HG03097 (cell line): ENCODE data around the gene SEC16A.

Experiments used
- ATAC-seq: cut with Tn5 transposase; IDR thresholded peaks from one replicate; pipeline ENCODE4 v1.9.1; 2021; ENCODE audit not compliant: unreplicated experiment, low FRiP score

SEC16A gene

DNA sequence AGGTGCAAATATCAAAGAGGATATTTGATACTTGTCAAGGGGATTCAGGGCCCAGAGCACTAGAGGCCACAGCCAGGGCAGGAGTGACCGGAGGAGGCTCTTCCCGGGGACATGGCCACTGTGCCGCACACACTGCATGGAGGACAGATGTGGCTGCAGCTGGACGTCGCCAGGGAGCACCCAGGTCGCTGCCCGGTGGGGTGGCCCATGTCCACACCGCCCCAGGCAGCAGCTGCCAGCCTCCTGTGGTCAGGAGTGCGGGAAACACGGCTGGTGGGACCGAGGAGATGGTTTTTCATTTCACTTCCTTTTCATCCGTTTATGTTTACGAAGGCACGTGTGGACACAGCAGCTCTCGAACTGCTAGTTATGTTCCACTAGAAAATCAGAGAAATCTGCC, 15.1 kb downstream of the SEC16A start:
- no peak for ATAC-seq

DNA sequence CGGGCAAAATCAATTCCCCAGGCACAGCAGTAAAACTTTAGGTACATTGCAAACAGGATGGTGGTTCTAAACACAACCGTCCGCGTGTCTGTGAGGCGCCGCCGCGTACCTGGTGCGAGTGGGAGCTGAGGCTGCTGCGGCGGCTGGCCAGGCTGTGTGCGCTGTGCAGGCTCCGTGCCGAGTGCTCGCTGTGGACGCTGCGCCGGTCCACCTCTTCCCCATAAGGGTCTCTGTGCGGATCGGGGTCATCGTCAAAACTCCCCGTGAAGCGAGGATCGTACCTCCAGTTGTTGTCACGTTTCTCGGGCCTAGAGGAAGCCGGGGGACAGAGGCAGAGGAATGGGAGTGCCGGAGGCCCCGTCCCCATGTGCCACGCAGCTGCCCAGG, 16.7 kb downstream of the SEC16A start:
- ATAC-seq, result no peak

DNA sequence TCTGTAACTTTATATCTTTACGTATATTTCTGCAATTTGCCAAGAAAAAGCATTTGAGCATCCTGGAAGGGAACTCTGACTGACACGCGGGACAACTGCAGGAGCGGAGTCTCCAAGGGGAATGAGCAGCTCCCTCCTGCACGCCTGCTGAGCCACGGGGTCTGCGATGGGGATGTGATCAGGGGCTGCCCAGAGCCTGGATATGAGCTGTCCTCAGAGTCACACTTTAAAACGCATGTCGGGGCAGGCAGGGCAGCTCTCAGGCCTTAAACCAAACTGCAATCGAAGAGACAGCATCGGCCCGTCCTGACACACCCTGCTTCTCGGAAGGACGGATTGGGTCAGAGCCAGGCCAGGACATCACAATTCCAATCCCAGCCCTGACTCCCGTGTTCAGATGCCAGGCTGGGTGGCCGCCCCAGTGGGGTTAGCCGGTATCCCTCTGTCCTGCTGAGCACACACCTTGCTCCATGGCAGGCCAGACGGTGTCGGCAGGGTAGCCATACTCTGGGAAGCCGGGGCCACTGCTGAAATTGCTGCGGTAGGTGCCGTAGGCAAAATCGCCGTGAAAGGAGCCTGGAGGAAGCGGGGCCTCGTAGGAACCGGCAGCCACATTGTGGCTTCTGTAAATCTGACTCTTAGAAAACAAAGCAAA, 17.2 kb downstream of the SEC16A start:
- no peak for ATAC-seq

DNA sequence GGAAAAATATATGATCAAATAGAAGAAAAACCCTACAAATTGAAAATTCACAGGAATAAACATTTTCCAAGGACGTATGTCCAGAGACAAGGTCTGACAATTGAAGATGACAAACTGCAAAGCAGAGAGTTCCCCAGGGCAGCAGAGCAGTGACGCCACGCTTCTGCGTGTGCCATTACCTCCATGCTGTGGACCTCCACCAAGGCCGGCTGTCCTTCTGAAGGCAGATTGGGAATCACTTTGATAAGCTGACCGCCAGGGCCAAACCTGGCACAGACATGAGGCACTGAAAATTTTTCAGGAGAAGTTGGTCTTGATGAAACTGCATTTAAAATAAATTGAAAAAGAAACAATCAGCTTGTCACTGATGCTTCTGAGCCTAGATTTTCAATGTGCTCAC, 18.6 kb downstream of the SEC16A start:
- no peak for ATAC-seq

DNA sequence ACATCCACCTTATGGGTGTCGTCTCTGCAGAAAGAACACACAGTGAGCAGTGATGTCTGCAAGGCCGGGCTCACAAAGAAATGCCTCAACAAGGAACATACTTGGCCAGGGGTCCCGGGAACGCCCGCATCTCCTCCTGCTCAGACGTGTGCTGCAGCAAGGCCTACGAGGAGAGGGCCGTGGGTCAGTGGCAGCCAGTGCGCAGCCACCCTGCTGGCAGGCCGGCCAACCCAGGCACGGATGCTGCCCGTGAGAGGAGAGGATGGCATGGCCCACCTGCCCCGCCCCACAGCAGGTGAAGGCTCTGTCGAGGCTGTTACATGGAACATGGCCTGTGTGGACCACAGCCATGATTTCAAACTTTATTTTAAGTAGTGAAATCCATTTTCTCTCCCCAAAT, 19.3 kb downstream of the SEC16A start:
- no peak for ATAC-seq

DNA sequence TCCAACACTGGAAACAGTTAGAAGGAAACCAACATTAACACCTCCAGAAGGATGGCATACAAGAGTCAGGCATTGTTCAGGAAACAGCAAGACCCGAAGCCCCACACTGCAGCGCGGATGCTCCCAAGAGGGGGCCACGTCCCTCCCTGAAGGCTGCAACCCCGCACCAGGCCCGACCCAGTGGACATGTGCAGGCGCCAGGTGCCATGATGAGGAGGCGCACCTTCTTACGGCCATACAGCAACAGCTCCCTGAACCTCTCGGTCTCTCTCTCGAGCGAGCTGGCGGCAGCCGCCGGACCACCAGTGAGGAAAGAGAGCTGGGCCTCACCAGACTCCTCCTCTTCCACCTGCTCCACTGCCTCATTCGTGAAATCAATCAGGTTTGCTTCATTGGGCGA, 20.2 kb downstream of the SEC16A start:
- no peak for ATAC-seq

DNA sequence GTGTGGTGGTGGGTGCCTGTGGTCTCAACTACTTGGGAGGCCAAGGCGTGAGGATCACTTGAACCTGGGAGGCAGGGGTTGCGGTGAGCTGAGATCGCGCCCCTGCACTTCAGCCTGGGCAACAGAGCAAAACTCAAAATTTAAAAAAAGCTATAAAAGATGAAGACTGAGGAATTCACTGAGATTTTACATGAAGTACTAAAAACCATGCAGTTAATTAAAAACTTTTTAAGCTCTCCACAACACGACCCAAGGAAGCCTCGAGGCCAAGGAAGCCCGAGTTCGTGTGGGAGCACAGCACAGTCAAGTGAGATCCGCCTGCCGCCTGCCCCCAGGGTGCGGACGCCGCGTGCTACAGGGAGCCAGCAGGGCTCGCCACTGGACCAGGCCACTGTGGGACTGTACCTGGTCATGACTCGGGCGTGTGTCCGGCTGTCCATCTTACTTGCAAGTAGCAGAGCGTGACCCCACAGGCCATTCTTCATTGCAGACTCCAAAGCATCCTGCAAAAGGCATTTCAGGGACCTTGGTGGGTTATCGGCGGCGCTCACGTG, 22.0 kb downstream of the SEC16A start:
- ATAC-seq, result no peak

DNA sequence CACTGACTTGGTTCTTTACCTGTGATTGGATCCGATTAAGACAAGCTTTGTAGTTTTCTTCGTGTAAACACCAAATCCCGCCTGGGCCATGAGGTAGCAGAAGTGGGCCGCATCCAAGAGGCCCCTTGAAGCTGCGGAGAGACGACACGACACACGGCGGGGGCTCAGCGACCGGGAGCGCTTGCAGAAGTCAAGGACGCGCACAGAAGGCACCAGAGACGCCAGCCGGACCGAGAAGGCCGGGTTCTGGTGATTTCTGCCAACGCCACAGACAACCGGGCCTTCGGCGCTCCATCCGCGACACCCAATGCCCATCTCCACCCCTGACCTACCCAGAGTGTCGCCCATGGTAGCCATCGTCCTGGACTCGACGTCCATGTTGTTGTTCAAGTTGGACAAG, 23.4 kb downstream of the SEC16A start:
- no peak for ATAC-seq

DNA sequence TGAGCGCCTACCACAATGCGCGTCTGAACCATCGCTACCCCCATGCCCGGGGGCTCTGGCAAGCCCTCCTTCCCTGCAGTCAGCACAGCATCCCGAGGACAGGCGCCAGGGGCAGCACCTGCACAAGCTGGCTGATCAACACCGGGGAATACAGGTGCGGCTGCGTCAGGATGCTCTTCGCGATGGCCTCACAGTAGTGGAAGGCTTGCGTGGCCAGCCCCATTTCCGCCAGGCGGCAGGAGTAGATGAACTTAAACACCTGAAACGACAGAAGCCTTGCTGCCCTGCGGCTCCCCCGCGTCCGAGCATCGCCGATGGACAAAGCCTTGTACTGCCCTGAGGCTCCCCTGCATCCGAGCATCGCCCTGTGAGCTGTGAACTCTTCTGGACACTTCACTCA, 25.5 kb downstream of the SEC16A start:
- no peak for ATAC-seq

DNA sequence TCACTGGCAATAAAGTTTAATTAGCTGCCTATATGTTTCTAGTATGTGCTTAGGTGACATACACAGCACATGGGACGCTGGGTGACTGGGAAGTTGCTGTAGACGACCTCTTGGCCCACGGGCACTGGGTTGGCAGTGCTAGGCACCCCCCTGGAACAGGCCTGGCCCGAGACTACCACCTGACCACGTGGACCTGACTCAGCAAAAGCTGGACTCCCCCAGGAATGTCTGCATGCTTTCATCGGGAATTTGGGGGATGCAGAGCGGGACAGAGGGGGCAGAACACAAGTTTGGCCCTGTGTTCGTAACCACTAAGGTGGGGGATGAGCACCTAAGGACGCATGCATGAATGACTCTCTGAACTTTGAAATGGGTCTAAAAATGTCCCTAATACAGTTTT, 26.6 kb downstream of the SEC16A start:
- no peak for ATAC-seq

DNA sequence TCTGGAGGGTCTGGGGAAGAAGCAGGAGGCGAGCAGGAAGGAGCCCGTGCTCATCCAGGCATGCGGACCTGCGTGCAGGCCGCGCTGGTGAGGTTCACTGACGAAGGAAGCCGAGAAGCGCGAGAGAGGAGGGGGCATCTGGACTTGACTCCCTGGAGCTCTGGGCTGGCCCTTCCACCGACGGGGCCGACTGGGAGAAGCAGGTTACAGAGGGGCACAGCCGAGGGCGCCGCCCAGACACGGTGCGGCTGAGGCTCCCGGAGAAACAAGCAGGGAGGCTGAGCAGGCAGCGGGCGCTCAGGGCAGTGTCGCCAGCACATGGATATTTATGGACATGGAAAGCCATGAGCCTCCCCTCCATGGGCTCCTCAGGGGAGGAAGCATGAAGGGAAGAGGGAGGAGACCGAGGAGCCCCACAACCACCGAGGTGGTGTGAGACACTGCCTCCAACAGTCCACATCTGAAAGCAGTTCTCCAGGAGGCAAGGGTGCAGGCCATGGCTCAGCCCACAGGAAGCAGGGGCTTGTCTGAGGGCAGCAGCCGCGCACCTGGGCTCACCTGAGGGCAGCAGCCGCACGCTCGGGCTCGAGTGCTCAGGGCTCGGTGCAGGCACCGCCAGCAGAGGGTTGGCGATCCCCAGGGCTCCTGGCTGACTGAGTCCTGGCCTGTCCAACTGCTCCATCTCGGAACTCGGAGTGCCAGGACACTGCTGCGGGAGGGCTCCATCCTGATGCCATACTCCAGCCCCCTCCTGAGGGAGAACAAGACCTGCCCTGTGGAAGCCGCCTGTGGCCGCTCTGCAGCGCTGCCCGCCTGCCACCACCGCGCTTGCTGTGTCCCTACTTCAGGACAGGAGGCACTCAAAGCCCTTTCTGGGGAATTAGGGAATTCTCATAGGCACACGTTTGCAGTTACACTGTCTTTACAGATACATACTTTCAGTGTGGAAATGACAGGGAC, 27.5 kb downstream of the SEC16A start:
- no peak for ATAC-seq

DNA sequence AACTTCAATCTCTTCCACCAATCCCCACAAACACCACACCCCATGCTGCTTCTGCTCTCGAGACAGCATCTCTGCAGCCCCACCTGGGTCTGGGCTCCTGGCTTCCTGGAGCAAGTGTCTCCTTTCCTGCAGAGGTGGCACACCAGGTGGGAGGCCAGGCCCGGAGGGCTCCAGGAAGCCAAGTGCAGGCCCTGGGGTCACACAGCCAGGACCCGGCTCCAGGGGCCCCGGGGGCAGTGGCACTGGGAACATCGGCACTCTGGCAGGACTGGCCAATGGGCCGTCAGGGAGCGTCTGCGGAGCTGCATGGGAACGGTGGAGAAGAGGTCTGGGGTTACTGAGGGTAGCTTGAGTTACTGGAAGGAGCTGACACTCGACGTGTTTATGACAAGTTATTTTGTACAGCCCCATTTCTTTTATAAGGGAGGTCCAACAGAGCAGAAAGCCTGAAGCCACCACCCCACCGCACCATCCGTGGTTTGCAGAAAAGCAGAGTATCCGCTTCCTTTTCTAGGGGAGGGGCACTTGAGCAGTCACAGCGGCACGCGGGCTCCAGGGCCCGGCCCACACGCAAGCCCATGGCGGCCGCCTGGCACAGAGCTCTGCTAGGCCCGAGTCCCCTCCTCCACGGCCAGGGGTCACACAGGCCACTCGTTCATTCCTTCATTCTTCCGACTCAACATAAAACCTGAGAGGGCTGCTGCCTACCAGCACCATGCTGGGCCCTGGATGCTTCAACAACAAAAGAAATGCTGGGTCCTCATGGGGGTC, 28.6 kb downstream of the SEC16A start:
- no peak for ATAC-seq

DNA sequence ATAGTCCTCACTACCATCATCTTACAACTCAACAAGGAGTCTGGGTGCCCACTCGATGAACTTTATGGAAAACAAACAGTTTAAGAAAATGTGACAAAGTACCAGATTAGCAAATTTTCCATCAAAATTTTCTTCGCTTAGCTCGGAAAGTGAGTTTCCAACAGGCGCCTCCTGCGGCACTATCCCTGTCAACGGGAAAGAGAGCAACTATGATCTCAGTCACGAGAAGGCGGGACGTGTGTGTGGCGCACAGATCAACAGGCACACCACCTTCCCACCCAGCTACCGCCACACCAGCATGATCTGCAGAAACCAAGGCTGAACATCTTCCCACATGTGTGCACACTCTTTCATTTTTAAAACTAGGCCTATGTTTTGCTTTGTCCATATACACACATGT, 29.5 kb downstream of the SEC16A start:
- ATAC-seq, result no peak

DNA sequence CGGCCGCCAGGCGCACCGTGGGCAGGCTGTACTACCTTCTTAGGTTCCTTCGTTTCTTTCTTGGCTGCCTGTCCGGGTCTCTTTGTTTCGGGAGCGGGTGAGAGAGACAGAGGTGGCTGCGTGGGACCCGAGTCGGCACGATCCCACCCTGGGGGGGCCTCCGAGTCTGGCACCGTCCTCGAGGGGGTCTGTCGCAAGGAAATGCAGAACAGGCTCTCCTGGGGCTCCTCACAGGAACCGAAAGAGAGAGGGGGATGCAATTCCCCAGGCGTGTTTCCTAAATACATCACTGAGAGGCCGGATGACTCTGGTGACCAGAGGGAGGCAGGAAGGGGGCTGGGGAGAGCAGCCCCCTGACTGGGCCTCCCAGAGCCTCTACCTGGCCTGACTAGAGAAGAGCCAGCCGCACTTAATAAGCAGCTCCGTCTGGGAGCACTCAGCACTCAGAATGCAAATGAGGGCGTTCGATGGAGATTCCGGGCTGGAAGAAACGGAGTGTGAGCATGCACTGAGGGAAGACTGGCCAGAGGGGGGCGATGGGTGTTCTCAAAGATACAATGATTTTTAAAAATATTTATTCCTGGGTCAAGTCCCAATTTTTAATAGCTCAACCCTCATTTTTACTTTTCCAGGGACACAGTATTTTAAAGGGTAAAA, 31.5 kb downstream of the SEC16A start:
- ATAC-seq, result no peak

DNA sequence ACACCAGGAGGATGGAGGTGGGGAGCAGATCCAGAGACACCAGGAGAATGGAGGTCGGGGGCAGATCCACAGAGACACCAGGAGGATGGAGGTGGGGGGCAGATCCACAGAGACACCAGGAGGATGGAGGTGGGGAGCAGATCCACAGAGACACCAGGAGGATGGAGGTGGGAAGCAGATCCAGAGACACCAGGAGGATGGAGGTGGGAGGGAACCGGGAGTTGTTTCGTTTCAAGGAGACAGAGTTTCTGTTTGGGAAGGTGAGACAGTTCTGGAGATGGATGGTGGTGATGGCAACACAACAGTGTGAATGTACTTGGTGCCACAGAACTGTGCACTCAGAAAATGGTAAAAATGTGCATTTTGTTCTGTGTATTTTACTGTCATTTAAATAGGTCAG, 34.2 kb downstream of the SEC16A start:
- ATAC-seq, result no peak

DNA sequence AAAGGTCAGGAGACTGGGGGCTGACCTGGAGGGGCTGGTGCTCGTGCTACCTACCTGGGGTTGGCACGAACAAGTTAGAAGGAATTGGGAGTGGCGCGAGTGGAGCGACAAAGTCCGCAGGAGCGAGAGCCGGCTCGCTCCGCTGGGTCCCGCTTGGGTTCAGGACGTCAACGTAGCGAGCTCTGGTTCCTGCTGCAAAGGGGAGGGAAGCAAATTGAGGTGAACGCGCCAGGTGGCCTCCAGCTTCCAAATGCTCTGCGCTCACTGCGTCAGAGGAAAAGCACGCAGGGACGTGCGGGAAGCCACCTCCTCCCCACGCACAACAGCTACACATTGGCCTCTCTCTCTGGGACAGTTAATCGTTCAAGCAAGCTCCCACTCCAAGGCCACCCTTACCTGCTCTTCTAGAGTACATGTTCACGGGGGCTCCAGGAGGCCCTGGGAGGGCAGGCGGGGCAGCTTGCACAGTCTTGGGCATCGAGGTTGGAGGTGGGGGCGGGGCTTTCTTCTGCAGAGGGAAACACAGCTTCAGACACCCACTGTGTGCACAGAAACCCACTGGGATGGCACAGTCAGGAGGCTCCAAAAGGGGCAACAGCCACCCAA, 35.6 kb downstream of the SEC16A start:
- no peak for ATAC-seq

DNA sequence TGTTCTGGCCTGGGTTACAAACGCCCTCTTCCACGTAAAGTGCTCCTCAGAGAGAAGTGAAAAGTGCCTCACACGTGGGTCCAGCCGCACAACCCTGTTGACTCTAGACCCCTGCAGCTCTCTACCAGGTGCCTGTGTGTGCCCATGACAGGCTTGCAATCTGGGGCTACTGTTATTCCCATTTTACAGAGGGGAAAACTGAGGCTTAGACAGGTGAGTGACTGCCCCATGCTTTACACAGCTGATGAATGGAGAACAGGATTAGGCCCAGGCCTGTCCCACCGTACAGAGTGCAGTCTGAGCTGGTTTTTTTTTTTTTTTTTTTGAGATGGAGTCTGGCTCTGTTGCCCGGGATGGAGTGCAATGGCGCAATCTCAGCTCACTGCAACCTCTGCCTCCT, 37.0 kb downstream of the SEC16A start:
- no peak for ATAC-seq

DNA sequence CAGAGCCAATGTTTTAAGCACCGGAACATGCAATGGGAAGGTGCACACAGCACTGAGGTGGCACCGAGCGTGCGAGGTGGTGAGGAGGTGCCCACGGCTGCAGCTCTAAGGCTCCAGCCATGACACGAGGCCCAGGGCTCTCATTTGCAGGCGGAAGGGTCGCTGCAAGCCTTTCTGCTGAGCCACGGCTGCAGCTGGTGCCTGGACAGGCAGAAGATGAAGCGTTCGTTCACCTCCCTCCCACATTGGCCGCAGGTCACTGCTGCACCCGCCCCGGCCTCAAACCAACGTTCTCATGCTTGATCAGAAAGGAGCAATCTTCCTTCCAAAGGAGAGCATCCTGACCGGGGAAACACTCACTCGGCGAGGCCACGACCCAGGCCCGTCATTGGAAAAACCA, 38.7 kb downstream of the SEC16A start:
- no peak for ATAC-seq

DNA sequence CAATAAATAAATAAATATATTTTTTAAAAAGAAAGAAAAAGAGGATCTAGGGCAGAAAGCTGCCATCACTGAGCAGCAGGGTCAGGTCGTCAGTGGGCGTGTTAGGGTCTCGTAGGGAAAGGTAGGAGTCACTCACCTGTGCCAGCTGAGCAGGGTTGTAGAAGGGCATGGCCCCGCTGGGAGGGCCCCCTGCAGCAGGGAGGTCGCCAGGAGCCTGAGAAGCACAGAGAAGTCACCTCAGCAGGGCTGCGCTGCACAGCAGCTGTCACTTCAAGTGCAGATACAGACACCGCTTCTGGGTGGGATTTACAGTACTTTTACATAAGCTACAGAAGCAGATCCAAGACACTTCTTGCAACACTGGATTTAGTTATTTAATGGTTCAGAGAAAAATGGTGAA, 39.2 kb downstream of the SEC16A start:
- ATAC-seq, result no peak

DNA sequence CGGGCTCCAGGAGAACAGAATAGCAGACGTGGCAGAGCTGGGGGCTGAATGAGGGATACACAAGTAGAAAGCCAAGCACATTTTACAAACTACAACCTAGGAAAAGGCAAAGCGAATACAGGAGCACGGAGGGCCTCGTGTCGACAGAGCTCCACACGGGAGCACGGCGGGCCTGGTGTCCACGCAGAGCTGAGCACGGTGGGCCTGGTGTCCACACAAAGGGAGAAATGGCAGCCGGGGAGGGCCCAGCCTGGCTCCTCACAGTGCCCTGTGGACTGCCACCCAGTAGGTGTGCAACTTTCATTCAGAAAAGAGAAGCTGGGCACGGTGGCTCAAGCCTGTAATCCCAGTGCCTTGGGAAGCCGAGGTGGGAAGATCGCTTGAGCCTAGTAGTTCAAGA, 39.8 kb downstream of the SEC16A start:
- ATAC-seq, result no peak
